ENCODE data around the gene MUC5B. TPM values are rescaled to one million over a fixed set of nuclear protein-coding genes. Genes with fewer than 3 reads are reported as not detected.

The MUC5B gene
- total and polyA plus RNA-seq, 2 donors (not counting 1 experiment from before 2014, with no cell fraction given) = not detected

GRCh38 chr11:1235901-1236315, 13.0 kb downstream of the MUC5B start:
- Histone ChIP-seq H3K79me2 (ENCODE audit: control insufficient read depth, insufficient read depth, low read length) (no peaks in the 10 kb centered on the region), H3K27ac (ENCODE audit: insufficient read depth, low read length) (no peak overlapping the region), H3K9me3 (ENCODE audit: control insufficient read depth, insufficient read depth, low read depth, low read length) (no peaks in the 10 kb centered on the region), H3K36me3 (ENCODE audit: control insufficient read depth, insufficient read depth, low read length) (no peaks in the 10 kb centered on the region), H2AFZ (ENCODE audit: low read length) (no peak overlapping the region), H3K4me3 (replicated peaks in 1 of 4; ENCODE audit: control extremely low read depth in 1 of 4, insufficient read depth in 1 of 4, low read depth in 3 of 4, low read length in 4 of 4) (no peak overlapping the region), H3K9ac (ENCODE audit: insufficient read depth, low read length) (no peak overlapping the region), H4K20me1 (ENCODE audit: control insufficient read depth, extremely low read depth, insufficient read depth, low read length) (no peaks in the 10 kb centered on the region), H3K4me1 (ENCODE audit: control insufficient read depth, extremely low read depth, insufficient read depth, low read length) (no peaks in the 10 kb centered on the region), H3K4me2 (ENCODE audit: extremely low read depth, insufficient read depth, low read length) (no peak overlapping the region), H3K27me3 (ENCODE audit: control insufficient read depth, insufficient read depth, low read length) (no peaks in the 10 kb centered on the region)
- DNase-seq (ENCODE audit: low read depth in 2 of 2) = no peak
- TF ChIP-seq CTCF (conservative IDR thresholded peaks at IDR 0.05 in 1 of 2, IDR thresholded peaks at IDR 0.05 in 1 of 2; ENCODE audit: low read depth in 1 of 2, low read length in 2 of 2) (no peak), EZH2 (IDR thresholded peaks at IDR 0.05; ENCODE audit: low read length, missing control alignments) (no peak)

- H3K36me3 ChIP-seq (ENCODE audit: control insufficient read depth, insufficient read depth, low read length) = no peaks in the 10 kb centered on the region
- H3K79me2 ChIP-seq (ENCODE audit: control insufficient read depth, insufficient read depth, low read length) = no peaks in the 10 kb centered on the region
- H3K4me3 ChIP-seq (replicated peaks in 1 of 4; ENCODE audit: control extremely low read depth in 1 of 4, insufficient read depth in 1 of 4, low read depth in 3 of 4, low read length in 4 of 4) = no peak overlapping the region
- H3K27ac ChIP-seq (ENCODE audit: insufficient read depth, low read length) = no peak overlapping the region
- no peak overlapping the region for H3K9ac ChIP-seq (ENCODE audit: insufficient read depth, low read length)
- no peaks in the 10 kb centered on the region for H4K20me1 ChIP-seq (ENCODE audit: control insufficient read depth, extremely low read depth, insufficient read depth, low read length)
- no peaks in the 10 kb centered on the region for H3K27me3 ChIP-seq (ENCODE audit: control insufficient read depth, insufficient read depth, low read length)
- no peak overlapping the region for H3K4me2 ChIP-seq (ENCODE audit: extremely low read depth, insufficient read depth, low read length)
- TF ChIP-seq EZH2 (IDR thresholded peaks at IDR 0.05; ENCODE audit: low read length, missing control alignments) = no peak
- no peak for TF ChIP-seq CTCF (conservative IDR thresholded peaks at IDR 0.05 in 1 of 2, IDR thresholded peaks at IDR 0.05 in 1 of 2; ENCODE audit: low read depth in 1 of 2, low read length in 2 of 2)
- no peak for DNase-seq (ENCODE audit: low read depth in 2 of 2)
- no peaks in the 10 kb centered on the region for H3K9me3 ChIP-seq (ENCODE audit: control insufficient read depth, insufficient read depth, low read depth, low read length)
- H2AFZ ChIP-seq (ENCODE audit: low read length) = no peak overlapping the region
- no peaks in the 10 kb centered on the region for H3K4me1 ChIP-seq (ENCODE audit: control insufficient read depth, extremely low read depth, insufficient read depth, low read length)
Observed at GRCh38 chr11:1236316-1237127, 13.7 kb downstream of the MUC5B start.

GRCh38 chr11:1237128-1237580, 14.3 kb downstream of the MUC5B start:
- no peaks in the 10 kb centered on the region for H3K9me3 ChIP-seq (ENCODE audit: control insufficient read depth, insufficient read depth, low read depth, low read length)
- no peaks in the 10 kb centered on the region for H3K79me2 ChIP-seq (ENCODE audit: control insufficient read depth, insufficient read depth, low read length)
- H3K36me3 ChIP-seq (ENCODE audit: control insufficient read depth, insufficient read depth, low read length) = no peaks in the 10 kb centered on the region
- H4K20me1 ChIP-seq (ENCODE audit: control insufficient read depth, extremely low read depth, insufficient read depth, low read length) = no peaks in the 10 kb centered on the region
- H2AFZ ChIP-seq (ENCODE audit: low read length) = no peak overlapping the region
- no peak overlapping the region for H3K9ac ChIP-seq (ENCODE audit: insufficient read depth, low read length)
- no peak overlapping the region for H3K27ac ChIP-seq (ENCODE audit: insufficient read depth, low read length)
- TF ChIP-seq CTCF (conservative IDR thresholded peaks at IDR 0.05 in 1 of 2, IDR thresholded peaks at IDR 0.05 in 1 of 2; ENCODE audit: low read depth in 1 of 2, low read length in 2 of 2) (no peak), EZH2 (IDR thresholded peaks at IDR 0.05; ENCODE audit: low read length, missing control alignments) (no peak)
- no peak overlapping the region for H3K4me2 ChIP-seq (ENCODE audit: extremely low read depth, insufficient read depth, low read length)
- no peaks in the 10 kb centered on the region for H3K4me1 ChIP-seq (ENCODE audit: control insufficient read depth, extremely low read depth, insufficient read depth, low read length)
- H3K27me3 ChIP-seq (ENCODE audit: control insufficient read depth, insufficient read depth, low read length) = no peaks in the 10 kb centered on the region
- no peak for DNase-seq (ENCODE audit: low read depth in 2 of 2)
- H3K4me3 ChIP-seq (replicated peaks in 1 of 4; ENCODE audit: control extremely low read depth in 1 of 4, insufficient read depth in 1 of 4, low read depth in 3 of 4, low read length in 4 of 4) = no peak overlapping the region
